GM23338 (cell line): ENCODE data around the gene MAPT.

Experiments used
- CREB1 ChIP-seq: fragments of 250-450 bp; sonication (Bioruptor Pico); IDR thresholded peaks from 2 replicates; pipeline ENCODE4 v1.5.0; 2020; ENCODE audit warnings: low read depth, mild to moderate bottlenecking, moderate library complexity
- CTCF ChIP-seq, 2 experiments: fragments of 200-600 bp in 1 of 2; sonication (generic) in 1 of 2; conservative IDR thresholded peaks; 2 replicates each; pipeline versions ENCODE4 v1.5.1 to v1.6.1; 2016 to 2017; ENCODE audit warnings: antibody characterized with exemption in 2 of 2, low read depth in 2 of 2, mild to moderate bottlenecking in 2 of 2, moderate library complexity in 1 of 2
- EZH2 ChIP-seq: fragments of 200-600 bp; sonication (generic); IDR thresholded peaks from one replicate; pipeline ENCODE4 v1.8.0; 2017; ENCODE audit warnings: antibody characterized with exemption, mild to moderate bottlenecking, low read depth; ENCODE audit not compliant: unreplicated experiment
- EZH2phosphoT487 ChIP-seq: fragments of 200-600 bp; sonication (generic); IDR thresholded peaks from one replicate; pipeline ENCODE4 v1.8.1; 2018; ENCODE audit warnings: antibody characterized with exemption; ENCODE audit not compliant: unreplicated experiment
- JUNB ChIP-seq: IDR thresholded peaks from one replicate; pipeline ENCODE4 v1.6.1; 2016; ENCODE audit warnings: antibody characterized with exemption; ENCODE audit not compliant: unreplicated experiment
- NANOG ChIP-seq: IDR thresholded peaks from 2 replicates; pipeline ENCODE4 v1.6.1; 2016; ENCODE audit warnings: antibody characterized with exemption, borderline replicate concordance
- POLR2AphosphoS5 ChIP-seq: IDR thresholded peaks from 2 replicates; pipeline ENCODE4 v1.6.1; 2016; ENCODE audit warnings: antibody characterized with exemption, low read depth
- REST ChIP-seq: IDR thresholded peaks from one replicate; pipeline ENCODE4 v1.6.1; 2018; ENCODE audit warnings: antibody characterized with exemption; ENCODE audit not compliant: unreplicated experiment
- STAT1 ChIP-seq: IDR thresholded peaks from one replicate; pipeline ENCODE4 v1.6.1; 2016; ENCODE audit warnings: antibody characterized with exemption; ENCODE audit not compliant: unreplicated experiment
- ZNF114 ChIP-seq: fragments of 250-450 bp; sonication (Bioruptor Pico); IDR thresholded peaks from 2 replicates; pipeline ENCODE4 v1.5.0; 2020; ENCODE audit warnings: mild to moderate bottlenecking, moderate library complexity
- ZNF331 ChIP-seq: fragments of 250-450 bp; sonication (Bioruptor Pico); IDR thresholded peaks from 2 replicates; pipeline ENCODE4 v1.5.0; 2020; ENCODE audit warnings: low read depth, mild to moderate bottlenecking, moderate library complexity
- TF ChIP-seq, protein P1 (sequence below): IDR thresholded peaks from 2 replicates; pipeline ENCODE4 v1.6.1; 2016; ENCODE audit warnings: antibody characterized with exemption

GRCh38 chr17:45972531-45972930, 78.2 kb downstream of the MAPT start:
- no peak for TF ChIP-seq CTCF (conservative IDR thresholded peaks at IDR 0.05; ENCODE audit: low read depth in 2 of 2)
- no peak for TF ChIP-seq REST
- no peak for TF ChIP-seq EZH2
- TF ChIP-seq EZH2phosphoT487 = no peak
- no peak for TF ChIP-seq POLR2AphosphoS5
- TF ChIP-seq JUNB = no peak
- no peak for TF ChIP-seq ZNF114 (CRISPR knock-in tag)
- TF ChIP-seq, protein P1, sequence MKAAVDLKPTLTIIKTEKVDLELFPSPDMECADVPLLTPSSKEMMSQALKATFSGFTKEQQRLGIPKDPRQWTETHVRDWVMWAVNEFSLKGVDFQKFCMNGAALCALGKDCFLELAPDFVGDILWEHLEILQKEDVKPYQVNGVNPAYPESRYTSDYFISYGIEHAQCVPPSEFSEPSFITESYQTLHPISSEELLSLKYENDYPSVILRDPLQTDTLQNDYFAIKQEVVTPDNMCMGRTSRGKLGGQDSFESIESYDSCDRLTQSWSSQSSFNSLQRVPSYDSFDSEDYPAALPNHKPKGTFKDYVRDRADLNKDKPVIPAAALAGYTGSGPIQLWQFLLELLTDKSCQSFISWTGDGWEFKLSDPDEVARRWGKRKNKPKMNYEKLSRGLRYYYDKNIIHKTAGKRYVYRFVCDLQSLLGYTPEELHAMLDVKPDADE = no peak
- no peak for TF ChIP-seq CREB1 (CRISPR knock-in tag)
- no peak for TF ChIP-seq NANOG
- TF ChIP-seq ZNF331 = no peak
- TF ChIP-seq STAT1 = no peak
